Activated T-cell treated with anti-CD3 and anti-CD28 coated beads, Interleukin-2, amount 50 U/mL, for 48 hours (primary cell): Measurements from ENCODE around the gene C2CD2L.
"Not testable (repeated sequence)": the region's sequence is repeated elsewhere in the genome, so short reads cannot be mapped to it uniquely, and the experiment has no call there.

Source experiments
- DNase-seq, 2 experiments: peaks; one replicate each; pipeline ENCODE4 v3.0.0-alpha.2; 2020

The C2CD2L gene

DNA sequence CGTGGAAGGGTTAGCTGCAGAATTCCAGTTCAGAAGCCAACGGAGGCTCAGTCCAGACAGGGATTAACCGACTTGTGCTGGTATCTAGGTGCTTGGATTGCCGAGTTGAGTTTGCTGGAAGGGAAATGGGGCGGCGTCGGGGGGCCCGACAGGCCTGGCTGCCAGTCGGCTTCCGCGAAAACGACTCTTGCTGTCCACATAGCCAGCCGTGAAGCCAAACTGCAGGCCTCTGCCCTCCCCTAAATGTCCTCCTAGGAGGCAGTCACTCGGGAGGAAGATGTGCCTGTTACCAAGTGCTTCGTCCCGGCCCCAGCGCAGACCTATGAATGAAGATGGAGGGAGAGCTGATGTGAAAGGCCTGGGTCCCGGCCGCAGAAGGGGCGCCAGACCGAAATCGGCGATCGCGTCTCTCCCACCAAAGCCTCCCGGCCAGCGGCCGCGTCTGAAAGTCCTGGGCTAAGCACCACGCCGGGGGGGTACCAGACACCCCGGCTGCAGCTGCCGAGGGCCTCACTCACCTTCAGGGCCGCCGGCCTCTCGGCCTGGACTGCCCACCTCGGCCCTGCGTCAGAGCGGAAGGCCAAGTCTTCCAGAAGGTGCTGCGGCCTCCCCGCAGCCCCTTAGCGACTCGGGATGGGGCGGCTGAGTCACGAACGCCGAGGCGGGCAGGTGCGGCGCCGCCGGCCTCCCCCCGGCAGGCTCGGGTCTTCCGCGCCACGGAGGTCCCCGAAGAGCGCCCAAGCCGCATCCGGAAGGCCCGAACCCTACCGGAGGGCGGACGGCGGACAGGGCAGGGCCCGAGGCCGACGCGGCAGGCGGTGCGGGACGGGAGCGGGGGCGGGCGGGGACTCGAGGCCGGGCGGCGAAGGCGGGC, 13.0 kb upstream of the C2CD2L start:
- DNase-seq: peak; percentile 52 to 61

DNA sequence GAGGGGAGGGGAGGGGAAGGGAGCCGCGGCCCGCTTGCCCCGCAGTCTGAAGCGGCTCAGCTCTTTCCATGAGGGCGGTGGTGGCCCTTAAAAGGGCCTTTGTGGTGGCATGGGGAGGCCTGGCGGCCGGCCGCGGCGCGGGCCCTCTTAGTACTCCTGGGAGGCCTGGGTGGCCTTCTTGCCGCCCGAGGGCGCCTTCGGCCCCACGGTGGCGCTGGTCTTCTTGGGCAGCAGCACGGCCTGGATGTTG, 12.4 kb upstream of the C2CD2L start:
- no peak for DNase-seq

DNA sequence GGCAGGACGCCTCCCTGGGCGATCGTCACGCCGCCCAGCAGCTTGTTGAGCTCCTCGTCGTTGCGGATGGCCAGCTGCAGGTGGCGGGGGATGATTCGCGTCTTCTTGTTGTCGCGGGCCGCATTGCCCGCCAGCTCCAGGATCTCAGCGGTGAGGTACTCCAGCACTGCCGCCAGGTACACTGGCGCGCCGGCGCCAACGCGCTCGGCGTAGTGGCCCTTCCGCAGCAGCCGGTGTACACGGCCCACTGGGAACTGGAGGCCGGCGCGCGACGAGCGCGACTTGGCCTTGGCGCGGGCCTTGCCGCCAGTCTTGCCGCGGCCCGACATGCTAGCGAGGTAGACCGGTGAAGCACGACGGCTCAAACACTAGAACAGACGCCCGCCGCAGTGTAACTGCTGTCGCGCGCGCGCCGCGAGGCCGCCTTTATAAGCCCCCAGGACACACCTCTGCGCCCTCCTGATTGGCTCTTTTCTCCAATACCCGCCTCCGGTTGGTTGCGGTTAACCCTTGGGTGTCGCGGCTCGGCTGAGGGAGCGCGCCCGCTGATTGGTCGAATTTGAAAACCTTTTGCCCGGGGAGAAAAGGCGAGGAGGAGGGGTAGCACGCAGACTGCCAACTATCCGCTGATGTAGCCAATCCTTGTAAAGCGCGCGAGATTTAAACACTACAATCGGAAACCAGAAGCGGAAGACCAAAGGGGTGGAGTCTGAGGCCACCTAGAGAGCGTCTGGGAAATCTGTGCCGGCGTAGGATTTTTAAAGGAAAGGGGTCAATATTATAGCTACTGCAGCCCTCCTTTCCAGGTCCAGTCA, 11.9 kb upstream of the C2CD2L start:
- DNase-seq: peak; percentile 99 to 100

DNA sequence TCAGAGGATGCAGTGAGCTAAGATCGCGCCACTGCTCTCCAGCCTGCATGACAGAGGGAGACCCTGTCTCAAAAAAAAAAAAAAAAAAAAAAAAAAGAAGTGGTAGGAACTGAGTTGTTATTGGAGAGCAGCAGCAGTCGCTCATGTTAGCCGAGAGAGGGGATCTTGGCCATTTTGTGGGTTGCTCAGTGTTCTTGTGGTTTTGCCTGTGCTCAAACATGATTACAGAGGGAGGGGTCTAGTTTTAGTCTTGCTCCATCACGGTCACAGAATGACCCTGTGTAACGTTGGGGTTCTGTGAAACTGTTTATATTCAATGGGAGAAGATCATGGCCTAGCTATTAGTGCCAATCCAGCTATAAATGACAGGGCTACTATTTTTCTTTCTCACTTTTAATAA, 7.4 kb upstream of the C2CD2L start:
- no peak for DNase-seq

DNA sequence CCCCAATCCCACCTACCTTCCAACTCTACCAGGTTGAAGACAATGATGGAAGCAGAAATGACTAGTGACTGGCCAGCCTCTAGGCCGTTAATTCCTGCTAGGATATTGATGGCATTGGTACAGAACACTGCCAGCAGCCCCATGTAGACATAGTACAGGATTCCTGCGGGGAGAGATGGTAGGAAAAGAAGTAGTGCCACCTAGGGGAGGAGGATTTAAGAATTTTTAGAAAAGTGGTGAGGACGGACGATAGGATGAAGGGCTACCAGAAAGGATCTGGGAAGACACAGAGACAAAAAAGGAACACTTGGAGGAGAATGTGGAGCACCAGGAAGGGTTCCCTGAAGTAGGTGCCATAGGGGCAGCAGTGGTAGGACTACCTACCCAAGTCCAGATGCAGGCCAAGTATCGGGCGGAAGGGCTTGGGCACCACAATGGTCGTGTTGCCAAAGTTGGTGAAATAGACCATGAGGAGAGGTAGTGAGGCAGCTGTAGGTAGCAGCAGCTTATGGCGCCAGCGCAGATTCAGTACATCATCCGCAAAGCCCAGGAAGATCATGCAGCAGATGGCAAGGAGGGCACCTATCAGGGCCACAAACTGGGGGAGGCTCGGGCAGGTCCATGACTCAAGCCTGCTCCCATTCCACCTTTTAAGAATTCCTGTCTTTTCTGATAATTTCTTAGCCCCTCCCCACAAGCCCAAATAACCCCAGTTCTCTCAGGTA, 6.7 kb upstream of the C2CD2L start:
- no peak for DNase-seq

DNA sequence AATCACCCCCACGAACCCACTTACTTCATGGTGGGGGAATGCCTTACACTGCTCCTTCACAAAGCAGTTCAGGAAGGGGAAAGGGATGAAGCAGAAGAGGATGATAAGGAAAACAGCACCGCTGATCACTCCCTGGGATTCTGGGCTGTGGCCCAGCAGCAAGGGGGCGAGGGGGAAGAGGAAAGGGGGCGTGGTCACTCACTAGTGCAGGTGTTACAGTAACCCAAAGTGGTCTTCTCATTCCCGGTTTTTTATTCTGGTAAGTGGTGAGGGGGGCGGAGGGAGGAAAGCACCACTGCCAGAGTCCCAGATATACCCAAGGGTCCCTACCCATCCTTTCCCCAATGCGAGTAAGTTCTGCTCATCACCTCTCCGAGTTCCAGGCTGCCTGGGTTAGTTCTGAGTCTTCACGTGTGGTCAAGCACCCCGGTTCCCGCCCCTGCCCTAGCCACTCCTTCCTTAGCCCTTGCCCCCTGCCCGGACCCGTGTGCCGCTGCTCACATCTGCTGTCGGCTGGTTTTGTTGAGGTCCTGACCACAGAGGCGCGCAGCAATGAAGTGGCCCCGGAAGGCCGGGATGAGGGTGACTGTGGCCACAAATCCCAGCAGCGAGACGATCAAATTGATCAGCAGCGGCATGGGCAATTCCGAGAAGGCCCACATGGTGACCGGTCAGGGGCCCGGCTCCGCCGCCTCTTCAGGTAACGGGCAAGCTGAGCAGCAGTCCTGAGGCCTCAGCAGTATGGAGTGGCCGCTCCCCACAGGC, 6.0 kb upstream of the C2CD2L start:
- no peak for DNase-seq

DNA sequence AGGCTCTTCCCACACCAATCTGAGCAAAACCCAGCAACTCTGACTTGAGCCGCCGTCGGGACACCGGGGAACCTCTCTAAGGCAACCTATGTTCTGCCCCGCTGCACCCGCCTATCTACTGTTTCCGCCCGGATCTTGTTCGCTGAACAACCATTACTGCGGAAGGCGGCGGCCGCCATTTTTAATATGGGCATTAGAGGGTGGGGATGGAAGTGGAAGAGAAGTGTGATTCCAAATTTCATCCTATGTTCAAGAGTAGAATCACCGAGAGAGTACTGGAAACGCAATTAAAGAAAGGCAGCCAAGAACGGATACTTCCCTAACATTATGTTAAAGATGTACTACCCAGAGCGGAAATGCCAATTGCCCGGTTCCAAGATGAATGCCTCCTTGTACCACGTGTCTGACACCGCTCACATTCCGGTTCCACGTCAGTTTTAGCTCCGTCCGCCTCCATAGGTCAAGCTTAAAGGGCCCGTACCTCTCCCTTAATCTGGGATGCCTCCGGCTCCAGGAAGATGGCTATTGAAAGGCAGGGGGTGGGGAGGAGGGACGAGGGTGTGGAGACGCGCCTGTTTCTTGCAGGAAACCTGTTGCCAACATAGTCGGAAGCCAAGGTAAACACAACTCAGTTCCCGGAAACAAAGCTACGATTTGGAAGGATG, 5.3 kb upstream of the C2CD2L start, which contains the start of gene DPAGT1:
TSS of gene DPAGT1 (minus strand) at position 95 of the 665 bp plus-strand sequence. CDS start 198 bp downstream, outside the sequence.
- DNase-seq: peak; percentile 89 to 90

DNA sequence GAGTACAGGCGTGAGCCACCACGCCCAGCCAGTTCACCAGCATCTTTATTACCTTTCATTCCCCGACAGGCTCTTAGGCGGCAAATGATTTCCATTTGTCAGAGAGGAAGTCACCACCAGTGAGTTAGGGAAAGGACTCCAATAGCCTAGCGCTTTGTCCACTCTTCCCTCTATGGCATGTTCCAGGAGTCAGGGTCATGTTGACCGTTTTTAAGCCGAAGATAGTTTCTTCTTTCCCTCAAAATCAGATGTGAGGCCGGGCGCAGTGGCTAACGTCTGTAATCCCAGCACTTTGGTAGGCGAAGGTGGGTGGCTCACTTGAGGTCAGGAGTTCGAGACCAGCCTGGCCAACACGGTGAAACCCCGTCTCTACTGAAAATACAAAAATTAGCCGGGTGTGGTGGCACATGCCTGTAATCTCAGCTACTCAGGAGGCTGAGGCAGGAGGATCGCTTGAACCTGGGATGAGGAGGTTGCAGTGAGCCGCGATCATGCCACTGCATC, 3.9 kb upstream of the C2CD2L start:
- not testable (repeated sequence) for DNase-seq

DNA sequence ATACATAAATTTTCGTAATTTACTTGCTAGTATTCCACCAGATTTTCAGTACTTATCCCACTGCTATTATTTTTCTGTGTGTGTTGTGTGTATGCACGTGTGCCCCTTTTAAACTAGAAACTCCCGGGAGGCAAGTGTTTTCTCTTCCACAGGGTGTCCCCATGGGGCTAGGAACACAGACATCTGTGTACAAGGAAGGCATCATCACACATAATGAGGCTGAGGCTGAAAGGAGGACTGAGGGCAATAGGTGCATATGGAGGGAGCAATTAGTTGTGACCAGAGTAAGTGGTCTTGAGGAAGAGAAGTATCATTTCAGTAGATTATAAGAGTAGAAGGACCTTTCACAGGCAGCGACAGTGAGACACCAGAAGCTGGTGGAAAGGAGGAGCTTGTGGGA, 3.4 kb upstream of the C2CD2L start:
- no peak for DNase-seq

DNA sequence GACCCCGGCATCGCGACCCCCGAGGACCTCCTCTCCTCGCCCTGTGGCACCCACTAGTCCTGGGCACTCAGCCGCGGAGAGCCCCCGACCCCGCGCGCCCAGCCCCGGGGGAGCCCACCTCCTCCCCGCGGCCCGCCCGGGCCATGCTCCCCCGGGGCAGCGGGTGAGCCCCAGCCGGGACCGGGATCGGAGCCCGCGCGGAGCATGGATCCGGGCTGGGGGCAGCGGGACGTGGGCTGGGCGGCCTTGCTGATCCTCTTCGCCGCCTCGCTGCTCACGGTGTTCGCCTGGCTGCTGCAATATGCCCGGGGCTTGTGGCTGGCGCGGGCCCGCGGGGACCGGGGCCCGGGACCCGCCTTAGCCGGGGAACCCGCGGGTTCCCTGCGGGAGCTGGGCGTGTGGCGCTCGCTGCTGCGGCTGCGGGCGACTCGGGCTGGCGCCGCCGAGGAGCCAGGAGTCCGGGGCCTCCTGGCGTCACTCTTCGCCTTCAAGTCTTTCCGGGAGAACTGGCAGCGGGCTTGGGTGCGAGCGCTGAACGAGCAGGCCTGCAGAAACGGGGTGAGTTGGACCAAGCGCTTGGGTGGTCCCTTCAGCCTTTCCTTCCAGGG, 498 bp downstream of the C2CD2L start:
- DNase-seq: no peak

DNA sequence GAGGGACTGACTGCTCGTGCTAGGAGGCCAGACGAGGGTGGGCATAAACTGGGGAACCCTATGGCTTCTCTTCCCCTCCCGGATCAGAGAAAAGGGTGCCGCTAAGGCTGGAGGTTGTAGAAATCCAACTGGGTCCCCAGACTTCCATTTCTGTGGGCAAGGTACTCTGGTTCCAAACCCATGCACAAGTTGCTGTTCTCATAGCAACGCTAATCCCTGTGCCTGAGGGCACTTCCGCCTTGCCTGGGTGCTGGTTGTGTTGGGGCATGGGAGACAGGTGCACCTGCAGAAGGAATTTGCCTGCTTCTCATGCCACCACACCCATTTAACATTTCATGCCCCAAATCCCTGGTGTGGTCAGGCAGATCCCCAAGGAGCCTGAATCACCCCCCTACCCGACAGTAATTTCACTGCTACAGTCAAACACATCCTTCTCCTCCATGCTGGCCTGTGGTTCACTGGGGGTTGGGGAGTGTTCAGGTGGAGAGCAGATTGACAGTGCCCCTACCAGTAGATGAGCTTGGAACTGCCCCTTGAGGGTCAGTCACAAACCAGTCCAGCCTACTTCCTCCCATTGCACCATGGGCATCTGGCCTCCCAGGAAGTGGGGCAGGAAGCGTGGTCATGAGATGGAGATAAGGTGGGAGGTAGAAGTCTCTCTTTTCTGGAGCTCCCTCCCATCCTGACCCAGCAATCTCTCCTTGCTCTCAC, 1.2 kb downstream of the C2CD2L start:
- peak; percentile 61 to 66 for DNase-seq

DNA sequence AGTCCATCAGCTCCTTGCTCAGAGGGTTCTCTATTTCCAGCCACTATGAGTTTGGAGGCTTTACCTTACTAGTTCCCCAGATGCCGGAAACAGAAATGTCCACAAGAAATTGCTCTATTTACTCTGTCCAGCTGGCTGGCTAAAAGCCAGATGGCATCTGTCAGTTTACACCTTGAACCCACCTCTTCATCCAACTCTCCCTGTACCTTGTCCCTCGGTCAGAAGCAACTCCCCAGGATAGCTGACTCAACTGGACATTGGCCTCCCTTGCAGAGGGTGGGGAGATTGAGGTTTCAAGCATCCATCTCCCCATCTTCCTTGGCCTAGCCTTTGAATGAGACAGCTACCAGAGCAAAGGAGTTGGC, 1.7 kb downstream of the C2CD2L start:
- no peak for DNase-seq

DNA sequence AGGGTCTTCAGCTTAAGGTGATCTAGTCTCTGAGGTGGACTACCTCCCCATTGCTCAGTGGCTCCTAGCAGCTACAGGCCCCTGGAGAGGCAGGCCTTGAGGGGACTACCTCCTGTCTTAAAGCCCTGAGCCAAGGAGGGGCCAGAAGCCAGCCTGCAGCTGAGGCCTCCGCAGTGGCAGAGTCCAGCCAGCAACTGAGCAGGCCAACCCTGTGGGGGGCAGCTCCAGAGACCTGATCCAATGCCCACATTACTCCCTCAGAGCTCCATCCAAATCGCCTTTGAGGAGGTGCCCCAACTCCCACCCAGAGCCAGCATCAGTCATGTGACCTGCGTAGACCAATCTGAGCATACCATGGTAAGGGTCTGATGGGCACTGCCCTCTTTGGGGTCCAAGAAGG, 2.7 kb downstream of the C2CD2L start:
- no peak for DNase-seq

DNA sequence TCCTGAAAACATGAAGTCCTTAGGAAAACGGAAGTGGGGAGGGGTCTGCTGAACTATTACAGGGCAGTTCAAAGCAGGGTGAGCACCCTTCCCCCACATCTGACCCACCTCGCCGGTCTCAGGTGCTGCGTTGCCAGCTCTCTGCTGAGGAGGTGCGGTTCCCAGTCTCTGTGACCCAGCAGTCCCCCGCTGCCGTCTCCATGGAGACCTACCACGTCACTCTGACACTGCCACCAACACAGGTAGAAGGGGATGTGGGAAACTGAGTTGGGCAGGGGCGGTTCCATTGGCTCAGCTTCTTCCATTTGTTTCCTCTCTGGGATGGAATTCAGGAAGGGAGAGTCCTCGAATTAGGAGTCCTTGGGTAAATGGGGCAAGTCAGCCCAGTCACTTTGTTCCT, 3.3 kb downstream of the C2CD2L start:
- DNase-seq: no peak

DNA sequence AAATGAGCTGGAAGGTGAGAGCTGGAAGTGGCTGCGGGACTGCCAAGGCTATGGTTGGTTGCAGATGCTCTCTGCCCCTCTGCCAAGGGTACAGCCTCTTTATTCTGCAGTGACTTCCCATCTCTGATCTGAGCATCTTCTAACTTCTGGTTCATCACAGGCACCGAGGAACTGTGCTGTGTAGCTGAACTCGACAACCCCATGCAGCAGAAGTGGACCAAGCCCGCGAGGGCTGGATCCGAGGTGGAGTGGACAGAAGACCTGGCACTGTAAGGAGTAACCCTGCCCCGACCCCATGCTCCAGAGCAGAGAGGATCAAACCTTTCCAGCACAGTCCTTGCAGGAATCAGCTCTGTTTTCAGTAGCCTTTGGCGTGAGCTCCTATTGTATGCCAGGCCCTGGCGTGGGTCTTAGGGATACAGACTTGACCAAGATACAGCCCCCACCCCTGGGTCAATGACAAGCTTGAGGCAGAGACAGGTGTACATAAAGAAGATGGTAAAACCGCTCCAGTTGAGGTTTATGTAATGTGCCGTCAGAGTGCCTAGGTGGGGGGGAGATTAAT, 4.3 kb downstream of the C2CD2L start:
- DNase-seq: no peak

DNA sequence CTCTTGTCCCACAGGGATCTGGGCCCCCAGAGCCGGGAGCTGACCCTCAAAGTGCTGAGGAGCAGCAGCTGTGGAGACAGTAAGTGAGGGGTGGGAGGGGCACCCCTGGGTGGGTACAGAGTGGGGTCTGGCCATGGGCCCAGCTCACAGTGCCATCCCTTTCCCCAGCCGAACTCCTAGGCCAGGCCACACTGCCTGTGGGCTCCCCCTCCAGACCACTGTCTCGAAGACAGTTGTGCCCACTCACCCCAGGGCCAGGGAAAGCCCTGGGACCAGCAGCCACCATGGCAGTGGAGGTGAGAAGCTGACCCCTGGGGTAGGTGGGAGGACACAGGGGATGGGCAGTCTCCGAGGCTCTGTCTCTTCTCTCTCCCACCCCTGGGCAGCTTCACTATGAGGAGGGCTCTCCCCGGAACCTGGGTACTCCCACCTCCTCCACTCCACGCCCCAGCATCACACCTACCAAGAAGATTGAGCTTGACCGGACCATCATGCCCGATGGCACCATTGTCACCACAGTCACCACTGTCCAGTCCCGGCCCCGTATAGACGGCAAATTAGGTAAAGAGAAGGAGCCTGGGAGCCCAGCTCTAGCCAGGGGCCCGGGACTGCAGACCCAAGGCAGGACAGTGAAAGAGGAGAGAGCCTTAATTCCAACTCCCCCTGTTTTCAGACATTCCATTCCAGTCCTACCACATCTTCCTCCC, 5.3 kb downstream of the C2CD2L start:
- DNase-seq: no peak

DNA sequence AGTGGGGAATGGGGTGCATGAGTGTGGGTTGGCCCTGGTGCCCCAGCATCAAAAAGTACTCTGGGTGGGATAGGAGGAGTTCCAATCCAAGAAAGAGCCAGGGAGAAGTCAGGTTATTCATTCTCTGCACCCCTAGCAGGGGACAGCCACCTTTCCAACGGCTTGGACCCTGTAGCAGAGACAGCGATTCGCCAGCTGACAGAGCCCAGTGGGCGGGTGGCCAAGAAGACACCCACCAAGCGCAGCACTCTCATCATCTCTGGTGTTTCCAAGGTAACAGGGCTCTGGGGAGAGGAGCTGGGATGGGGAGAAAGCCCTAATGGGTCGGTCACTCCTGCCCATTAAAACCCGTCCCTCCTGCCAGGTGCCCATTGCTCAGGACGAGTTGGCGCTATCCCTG, 6.6 kb downstream of the C2CD2L start:
- no peak for DNase-seq

DNA sequence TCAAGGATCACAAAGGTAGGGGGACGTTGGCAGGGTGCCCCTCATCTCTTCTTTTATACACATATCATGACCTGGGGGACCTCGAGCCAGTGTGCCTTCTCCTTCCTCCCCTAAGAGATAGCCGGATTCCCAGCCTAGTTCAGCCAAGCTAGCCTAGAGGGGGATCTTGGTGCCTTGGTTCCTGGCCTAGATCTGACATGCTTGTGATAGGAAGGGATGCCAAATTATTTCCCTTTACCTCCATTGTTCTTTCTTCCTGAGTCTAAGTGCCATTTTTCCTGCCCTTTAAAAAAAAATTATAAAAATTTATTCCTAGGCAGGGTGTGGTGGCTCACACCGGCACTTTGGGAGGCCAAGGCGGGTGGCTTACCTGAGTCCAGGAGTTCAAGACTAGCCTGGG, 7.2 kb downstream of the C2CD2L start:
- no peak for DNase-seq

DNA sequence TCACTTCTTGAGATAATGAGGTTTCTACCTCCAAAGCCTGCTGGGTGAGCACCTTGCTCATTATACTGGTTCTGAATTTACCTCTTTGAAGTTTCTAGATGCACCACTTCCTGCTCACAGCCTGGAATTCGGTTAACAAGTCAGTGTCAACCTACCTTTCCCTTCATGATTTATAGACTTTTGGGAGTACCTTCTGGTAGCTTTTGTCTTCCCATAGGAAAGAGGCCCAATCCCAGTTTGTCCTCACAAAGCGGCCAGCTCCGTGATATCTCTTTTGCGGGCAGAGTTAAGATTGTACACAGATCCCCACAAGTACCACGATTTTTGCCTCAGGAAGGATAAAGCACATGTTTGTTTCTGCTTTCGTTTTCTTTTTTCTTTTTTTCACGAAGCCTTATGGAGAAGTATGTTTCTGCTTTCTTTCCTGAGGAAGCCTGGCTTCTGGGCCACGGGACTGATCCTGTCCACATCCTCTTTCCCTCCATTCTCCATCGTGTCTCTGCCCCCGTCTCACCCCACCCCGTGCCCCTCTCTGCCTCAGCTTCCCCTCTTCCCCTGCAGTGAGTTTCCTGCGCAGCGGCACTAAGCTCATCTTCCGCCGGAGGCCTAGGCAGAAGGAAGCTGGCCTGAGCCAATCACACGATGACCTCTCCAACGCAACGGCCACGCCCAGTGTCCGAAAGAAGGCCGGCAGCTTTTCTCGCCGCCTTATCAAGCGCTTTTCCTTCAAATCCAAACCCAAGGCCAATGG, 8.5 kb downstream of the C2CD2L start:
- peak; percentile 46 to 50 for DNase-seq
